ENCODE data around the gene SLC4A11.

SLC4A11 gene

GRCh38 chr20:3194617-3195280 lies 44.2 kb downstream of the SLC4A11 start:
- Histone ChIP-seq H3K4me1 (no peaks in the 10 kb centered on the region), H3K4me3 (ENCODE audit: low read depth, low read length) (no peak overlapping the region), H3K36me3 (peaks cover 28% of the 10 kb centered on the region), H3K9me3 (no peaks in the 10 kb centered on the region), H3K27me3 (no peaks in the 10 kb centered on the region)
- no peak for DNase-seq
- no peak for TF ChIP-seq CTCF (IDR thresholded peaks at IDR 0.05; ENCODE audit: low read depth, low read length)

DNA sequence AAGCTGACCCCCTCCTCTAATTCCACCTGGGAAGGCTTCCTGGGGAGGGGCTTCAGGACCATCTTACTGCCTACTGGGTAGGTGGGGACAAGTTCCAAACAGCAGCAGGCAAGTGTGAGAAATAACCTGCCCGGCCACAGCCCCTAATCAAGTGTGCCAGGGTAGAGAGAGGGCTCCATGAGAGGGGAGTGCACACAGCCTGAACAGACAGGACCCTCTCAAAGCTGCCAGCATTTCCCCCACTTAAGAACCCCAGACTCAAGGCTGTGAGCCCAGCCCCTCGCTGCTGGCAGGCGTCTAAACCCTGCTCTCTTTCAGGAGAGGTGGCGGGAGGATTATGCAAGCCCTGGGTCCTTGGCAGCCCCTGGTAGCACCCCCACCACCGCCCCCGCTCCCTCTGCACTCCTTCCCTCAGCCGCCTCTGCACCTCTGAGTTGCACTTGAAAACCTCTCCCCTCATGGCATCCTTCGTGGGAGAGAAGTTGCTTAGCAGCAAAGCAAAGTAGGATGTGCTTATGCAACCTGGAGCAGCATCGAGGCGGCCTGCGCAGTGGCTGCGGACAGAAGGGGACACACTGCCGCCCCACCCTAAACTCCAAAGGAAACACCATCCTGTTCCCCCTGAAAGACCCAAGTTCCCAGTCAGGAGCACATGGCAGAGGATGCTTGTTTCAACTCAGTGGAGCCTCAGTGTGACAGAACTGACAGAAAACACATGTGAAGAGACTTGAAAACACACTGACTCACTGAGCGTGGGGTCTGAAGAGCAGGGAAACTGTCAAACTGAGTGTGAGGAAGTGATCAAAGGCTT lies 45.0 kb downstream of the SLC4A11 start:
- DNase-seq, result no peak
- no peaks in the 10 kb centered on the region for H3K27me3 ChIP-seq
- H3K4me1 ChIP-seq, result no peaks in the 10 kb centered on the region
- no peak overlapping the region for H3K4me3 ChIP-seq (ENCODE audit: low read depth, low read length)
- TF ChIP-seq CTCF (IDR thresholded peaks at IDR 0.05; ENCODE audit: low read depth, low read length), result no peak
- peaks cover 21% of the 10 kb centered on the region for H3K36me3 ChIP-seq
- no peaks in the 10 kb centered on the region for H3K9me3 ChIP-seq

GRCh38 chr20:3192226-3193015 lies 46.6 kb downstream of the SLC4A11 start:
- no peak for DNase-seq
- Histone ChIP-seq H3K27me3 (no peaks in the 10 kb centered on the region), H3K36me3 (peaks cover 20% of the 10 kb centered on the region), H3K9me3 (no peaks in the 10 kb centered on the region), H3K4me1 (no peaks in the 10 kb centered on the region), H3K4me3 (ENCODE audit: low read depth, low read length) (no peak overlapping the region)
- TF ChIP-seq CTCF (IDR thresholded peaks at IDR 0.05; ENCODE audit: low read depth, low read length), result no peak

GRCh38 chr20:3190681-3191111 lies 48.3 kb downstream of the SLC4A11 start:
- Histone ChIP-seq H3K4me3 (ENCODE audit: low read depth, low read length) (no peak overlapping the region), H3K27me3 (no peaks in the 10 kb centered on the region), H3K4me1 (no peaks in the 10 kb centered on the region), H3K9me3 (no peaks in the 10 kb centered on the region), H3K36me3 (peaks cover 17% of the 10 kb centered on the region)
- no peak for TF ChIP-seq CTCF (IDR thresholded peaks at IDR 0.05; ENCODE audit: low read depth, low read length)
- DNase-seq, result no peak

DNA sequence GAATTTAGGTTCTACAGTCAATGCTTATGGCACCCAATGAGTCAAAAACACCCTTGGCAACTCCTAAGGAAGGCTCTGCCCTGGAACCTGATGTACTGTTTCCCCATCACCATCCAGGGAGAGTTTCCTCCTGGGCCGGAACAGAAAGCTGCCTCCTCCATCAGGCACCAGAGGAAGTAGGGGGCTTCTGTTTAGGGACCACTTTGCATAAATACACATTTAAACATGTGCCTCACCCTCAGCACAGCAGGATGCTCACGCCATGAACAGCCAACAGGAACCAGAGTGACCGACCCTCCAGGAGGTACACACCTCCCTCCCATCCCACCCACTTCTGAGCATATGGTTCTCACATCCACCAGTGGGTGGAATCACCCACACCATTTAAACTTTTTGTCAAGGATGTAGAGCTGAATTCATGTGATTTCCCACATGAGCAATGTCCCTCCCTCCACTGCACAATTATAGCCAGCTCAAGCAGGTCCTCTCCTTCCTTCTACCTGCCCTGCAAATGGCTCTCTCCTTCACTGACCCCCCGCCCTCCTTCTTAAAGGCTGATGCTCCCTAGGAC lies 49.3 kb downstream of the SLC4A11 start:
- H3K9me3 ChIP-seq, result no peaks in the 10 kb centered on the region
- no peaks in the 10 kb centered on the region for H3K4me1 ChIP-seq
- H3K36me3 ChIP-seq, result peaks cover 9% of the 10 kb centered on the region
- H3K4me3 ChIP-seq (ENCODE audit: low read depth, low read length), result no peak overlapping the region
- TF ChIP-seq CTCF (IDR thresholded peaks at IDR 0.05; ENCODE audit: low read depth, low read length), result no peak
- no peak for DNase-seq
- no peaks in the 10 kb centered on the region for H3K27me3 ChIP-seq

Measured in BE2C (cell line).